Suprapubic skin (tissue), 4 donors: ENCODE data around the gene C11orf24.

ENCODE experiments used
- POLR2A ChIP-seq, 2 donors: fragments of 450-650 bp; IDR thresholded peaks; one replicate each; pipeline ENCODE4 v1.6.1; 2017; ENCODE audit warnings: antibody characterized with exemption in 2 of 2, mild to moderate bottlenecking in 2 of 2, moderate library complexity in 2 of 2
- POLR2AphosphoS5 ChIP-seq, 3 donors: sonication (generic); formaldehyde crosslinking; IDR thresholded peaks; one replicate each; pipeline ENCODE4 v1.6.1; 2017; ENCODE audit warnings: antibody characterized with exemption in 3 of 3
- TF ChIP-seq, protein P1 (sequence below), 2 donors: fragments of 200-600 bp in 1 of 2; fragments of 450-650 bp in 1 of 2; sonication (generic) in 1 of 2; IDR thresholded peaks; one replicate each; pipeline ENCODE4 v1.5.1; 2016 to 2019; ENCODE audit warnings: antibody characterized with exemption in 2 of 2, mild to moderate bottlenecking in 1 of 2, moderate library complexity in 1 of 2

GRCh38 chr11:68298659-68299516 lies 27.1 kb upstream of the C11orf24 start:
- TF ChIP-seq, protein P1, sequence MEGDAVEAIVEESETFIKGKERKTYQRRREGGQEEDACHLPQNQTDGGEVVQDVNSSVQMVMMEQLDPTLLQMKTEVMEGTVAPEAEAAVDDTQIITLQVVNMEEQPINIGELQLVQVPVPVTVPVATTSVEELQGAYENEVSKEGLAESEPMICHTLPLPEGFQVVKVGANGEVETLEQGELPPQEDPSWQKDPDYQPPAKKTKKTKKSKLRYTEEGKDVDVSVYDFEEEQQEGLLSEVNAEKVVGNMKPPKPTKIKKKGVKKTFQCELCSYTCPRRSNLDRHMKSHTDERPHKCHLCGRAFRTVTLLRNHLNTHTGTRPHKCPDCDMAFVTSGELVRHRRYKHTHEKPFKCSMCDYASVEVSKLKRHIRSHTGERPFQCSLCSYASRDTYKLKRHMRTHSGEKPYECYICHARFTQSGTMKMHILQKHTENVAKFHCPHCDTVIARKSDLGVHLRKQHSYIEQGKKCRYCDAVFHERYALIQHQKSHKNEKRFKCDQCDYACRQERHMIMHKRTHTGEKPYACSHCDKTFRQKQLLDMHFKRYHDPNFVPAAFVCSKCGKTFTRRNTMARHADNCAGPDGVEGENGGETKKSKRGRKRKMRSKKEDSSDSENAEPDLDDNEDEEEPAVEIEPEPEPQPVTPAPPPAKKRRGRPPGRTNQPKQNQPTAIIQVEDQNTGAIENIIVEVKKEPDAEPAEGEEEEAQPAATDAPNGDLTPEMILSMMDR (IDR thresholded peaks at IDR 0.05): no peak
- TF ChIP-seq POLR2A (IDR thresholded peaks at IDR 0.05) (no peak), POLR2AphosphoS5 (IDR thresholded peaks at IDR 0.05) (no peak)
